GM12865 (cell line): ENCODE data around the gene FOXJ3.

Source experiments
- DNase-seq: peaks from one replicate; pipeline ENCODE4 v3.0.0; 2010; ENCODE audit warnings: low read depth
- H3K4me3 ChIP-seq: 2 replicates; pipeline ENCODE4 v1.5.1; 2011; ENCODE audit warnings: mild to moderate bottlenecking, low read depth, low read length, control low read depth
- TF ChIP-seq, protein P1 (sequence below): IDR thresholded peaks from 2 replicates; pipeline ENCODE4 v1.5.1; 2011; ENCODE audit warnings: low read length, control low read depth, low read depth, inconsistent platforms; ENCODE audit not compliant: insufficient read depth; ENCODE audit errors: missing control alignments

The FOXJ3 gene

DNA sequence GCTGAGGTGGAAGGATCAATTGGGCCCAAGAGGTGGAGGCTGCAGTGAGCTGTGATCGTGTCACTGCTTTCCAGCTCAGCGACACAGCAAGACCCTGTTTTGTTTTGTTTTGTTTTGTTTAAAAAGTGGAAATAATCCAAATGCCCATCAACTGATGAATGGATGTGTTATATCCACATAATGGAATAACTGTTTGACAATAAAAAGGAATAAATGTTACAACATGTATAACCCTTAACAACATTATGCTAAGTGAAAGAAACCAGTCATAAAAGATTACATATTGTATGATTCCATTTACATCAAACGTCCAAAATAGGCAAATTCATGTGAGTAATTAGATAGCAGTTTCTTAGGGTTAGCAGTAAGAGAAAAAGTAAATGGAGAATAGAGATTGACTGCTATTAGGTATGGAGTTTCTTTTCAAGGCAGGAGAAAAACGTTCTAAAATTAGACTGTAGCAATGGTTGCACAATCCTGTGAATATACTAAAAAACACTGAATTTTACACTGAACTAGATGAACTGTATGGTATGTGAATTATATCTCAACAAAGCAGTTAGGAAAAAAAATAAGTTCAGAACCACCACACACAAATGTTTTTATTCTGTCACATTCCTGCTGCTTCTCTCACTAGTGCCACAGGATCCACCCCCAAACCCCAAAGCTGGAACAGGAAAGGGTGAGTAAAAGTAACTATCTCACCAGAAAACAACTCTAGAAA lies 15.7 kb downstream of the FOXJ3 start:
- DNase-seq = no peak
- TF ChIP-seq, protein P1, sequence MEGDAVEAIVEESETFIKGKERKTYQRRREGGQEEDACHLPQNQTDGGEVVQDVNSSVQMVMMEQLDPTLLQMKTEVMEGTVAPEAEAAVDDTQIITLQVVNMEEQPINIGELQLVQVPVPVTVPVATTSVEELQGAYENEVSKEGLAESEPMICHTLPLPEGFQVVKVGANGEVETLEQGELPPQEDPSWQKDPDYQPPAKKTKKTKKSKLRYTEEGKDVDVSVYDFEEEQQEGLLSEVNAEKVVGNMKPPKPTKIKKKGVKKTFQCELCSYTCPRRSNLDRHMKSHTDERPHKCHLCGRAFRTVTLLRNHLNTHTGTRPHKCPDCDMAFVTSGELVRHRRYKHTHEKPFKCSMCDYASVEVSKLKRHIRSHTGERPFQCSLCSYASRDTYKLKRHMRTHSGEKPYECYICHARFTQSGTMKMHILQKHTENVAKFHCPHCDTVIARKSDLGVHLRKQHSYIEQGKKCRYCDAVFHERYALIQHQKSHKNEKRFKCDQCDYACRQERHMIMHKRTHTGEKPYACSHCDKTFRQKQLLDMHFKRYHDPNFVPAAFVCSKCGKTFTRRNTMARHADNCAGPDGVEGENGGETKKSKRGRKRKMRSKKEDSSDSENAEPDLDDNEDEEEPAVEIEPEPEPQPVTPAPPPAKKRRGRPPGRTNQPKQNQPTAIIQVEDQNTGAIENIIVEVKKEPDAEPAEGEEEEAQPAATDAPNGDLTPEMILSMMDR = no peak
- no peak overlapping the region for H3K4me3 ChIP-seq

DNA sequence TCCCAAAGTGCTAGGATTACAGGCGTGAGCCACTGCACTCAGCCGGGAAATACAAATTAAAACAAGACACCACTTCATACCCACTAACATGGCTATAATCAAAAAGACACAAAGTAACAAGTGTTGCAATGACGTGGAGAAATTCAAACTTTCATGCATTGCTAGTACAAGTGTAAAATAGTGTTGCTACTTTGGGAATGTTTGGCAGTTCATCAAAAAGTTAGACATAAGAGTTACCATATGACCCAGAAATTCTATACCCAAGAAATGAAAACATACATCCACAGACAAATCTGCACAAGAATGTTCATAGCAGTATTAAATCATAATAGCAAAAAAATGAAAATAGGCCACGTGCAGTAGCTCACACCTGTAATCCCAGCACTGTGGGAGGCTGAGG lies 16.4 kb downstream of the FOXJ3 start:
- H3K4me3 ChIP-seq = no peak overlapping the region
- DNase-seq = no peak
- TF ChIP-seq, protein P1 = no peak

DNA sequence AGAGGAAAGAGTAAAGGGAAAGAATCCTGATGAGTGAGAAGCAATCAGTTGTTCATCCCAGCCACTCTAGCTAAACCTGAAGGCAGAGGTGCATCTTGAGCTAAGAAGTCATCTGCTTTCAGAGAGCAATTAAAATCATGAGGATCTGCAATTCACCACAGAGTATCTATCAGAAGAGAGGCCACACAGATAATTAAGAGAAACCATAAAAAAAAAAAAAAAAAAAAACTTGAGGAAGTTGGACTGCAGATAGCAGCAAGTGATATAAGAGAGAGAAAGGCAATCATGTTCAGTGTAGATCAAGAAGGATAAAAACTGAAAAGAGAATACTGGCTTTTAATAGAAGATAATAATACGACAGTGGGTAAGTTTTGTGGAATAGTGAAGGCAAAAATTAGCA lies 17.7 kb downstream of the FOXJ3 start:
- TF ChIP-seq, protein P1 = no peak
- no peak overlapping the region for H3K4me3 ChIP-seq
- DNase-seq = no peak

DNA sequence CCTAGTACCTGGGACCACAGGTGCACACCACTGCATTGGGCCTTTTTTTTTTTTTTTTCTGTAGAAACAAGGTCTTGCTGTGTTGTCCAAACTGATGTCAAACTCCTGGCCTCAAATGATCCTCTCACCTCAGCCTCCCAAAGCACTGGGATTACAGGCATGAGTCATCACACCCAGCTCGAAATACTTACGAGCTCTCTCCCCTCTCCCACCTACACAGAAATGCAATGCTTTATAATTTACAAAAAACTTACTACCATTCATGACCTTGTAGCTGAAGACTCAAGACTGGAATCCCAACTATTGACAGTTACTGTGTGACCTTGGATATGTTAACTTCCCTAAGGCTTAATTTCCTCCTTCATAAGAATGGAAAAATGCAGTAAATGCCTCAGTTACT lies 18.7 kb downstream of the FOXJ3 start:
- no peak for DNase-seq
- H3K4me3 ChIP-seq = no peak overlapping the region
- TF ChIP-seq, protein P1 = no peak

DNA sequence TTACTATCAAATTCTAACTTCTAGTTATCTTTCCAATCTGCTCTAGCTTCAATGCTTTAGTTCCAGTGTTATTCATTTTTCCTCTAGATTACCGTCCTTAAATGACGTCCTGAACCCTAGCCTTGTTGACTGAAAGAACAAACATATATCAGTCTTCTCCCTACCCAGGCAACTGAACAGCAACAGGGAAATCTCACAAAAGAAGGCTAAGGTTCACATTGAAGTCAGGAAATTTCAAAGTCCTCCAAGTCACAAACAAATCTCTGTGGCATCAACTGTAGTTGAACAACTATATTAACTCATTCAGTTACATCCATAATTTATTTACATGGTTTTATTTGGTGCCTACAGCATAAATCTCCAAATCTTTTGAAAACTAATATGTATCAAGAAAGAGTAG lies 19.5 kb downstream of the FOXJ3 start:
- TF ChIP-seq, protein P1 = no peak
- no peak for DNase-seq
- H3K4me3 ChIP-seq = no peak overlapping the region

DNA sequence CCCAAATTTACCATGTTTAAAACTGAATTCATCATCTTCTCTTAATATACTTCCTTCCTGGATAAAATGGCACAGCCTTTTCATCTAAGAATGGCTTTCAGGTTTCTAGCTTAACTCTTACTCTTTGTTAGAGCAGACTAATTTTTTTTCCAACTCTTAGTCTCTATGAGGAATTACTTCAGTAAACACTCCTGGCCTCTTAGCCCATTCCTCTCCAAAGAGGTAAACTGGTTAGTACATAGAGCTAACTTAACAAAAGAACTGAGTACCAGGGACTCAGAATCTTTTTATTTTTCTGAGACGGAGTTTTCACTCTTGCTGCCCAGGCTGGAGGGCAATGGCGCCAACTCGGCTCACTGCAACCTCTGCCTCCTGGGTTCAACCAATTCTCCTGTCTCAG lies 21.1 kb downstream of the FOXJ3 start:
- no peak overlapping the region for H3K4me3 ChIP-seq
- TF ChIP-seq, protein P1 = no peak
- no peak for DNase-seq
